Central memory CD8-positive, alpha-beta T cell (primary cell): ENCODE results near the gene SIPA1L3.
A peak's percentile ranks its signal among the peaks of the same experiment; 100 is the strongest.

ENCODE experiments used
- ATAC-seq: fragments of 150-1000 bp; cut with Tn5 transposase; replicated peaks from 2 replicates; pipeline ENCODE4 v1.10.0; 2022; ENCODE audit warnings: mild to moderate bottlenecking, moderate FRiP score, moderate number of reproducible peaks; ENCODE audit not compliant: poor library complexity, severe bottlenecking; ENCODE audit errors: extremely low read depth
- DNase-seq, 2 donors: peaks; one replicate each; pipeline ENCODE4 v3.0.0; 2021; ENCODE audit warnings: low spot score in 2 of 2
- H3K27ac Mint-ChIP-seq: one replicate; pipeline ENCODE4 v1.8.0; 2022; ENCODE audit warnings: low read depth, mild to moderate bottlenecking, moderate library complexity, mixed read lengths
- H3K27me3 Mint-ChIP-seq: one replicate; pipeline ENCODE4 v1.8.0; 2022; ENCODE audit warnings: mixed read lengths
- H3K36me3 Mint-ChIP-seq: one replicate; pipeline ENCODE4 v1.8.0; 2022; ENCODE audit warnings: mild to moderate bottlenecking, moderate library complexity, mixed read lengths; ENCODE audit not compliant: insufficient read depth
- H3K4me1 Mint-ChIP-seq: one replicate; pipeline ENCODE4 v1.8.0; 2022; ENCODE audit warnings: mixed read lengths
- H3K4me3 Mint-ChIP-seq: one replicate; pipeline ENCODE4 v1.8.0; 2022; ENCODE audit warnings: mild to moderate bottlenecking, moderate library complexity, mixed read lengths
- H3K9me3 Mint-ChIP-seq: one replicate; pipeline ENCODE4 v1.8.0; 2022; ENCODE audit warnings: mixed read lengths

Gene SIPA1L3

GRCh38 chr19:38044267-38045111 is 137.5 kb downstream of the SIPA1L3 start:
- peaks cover 6% of the 10 kb centered on the region for H3K36me3 Mint-ChIP-seq
- no peaks in the 10 kb centered on the region for H3K9me3 Mint-ChIP-seq
- peak overlapping the region; percentile 67 for H3K27ac Mint-ChIP-seq
- H3K27me3 Mint-ChIP-seq, result no peaks in the 10 kb centered on the region
- no peak for ATAC-seq
- no peak for DNase-seq
- peaks cover 35% of the 10 kb centered on the region for H3K4me1 Mint-ChIP-seq
- no peak overlapping the region for H3K4me3 Mint-ChIP-seq

GRCh38 chr19:38045554-38046253 is 138.7 kb downstream of the SIPA1L3 start:
- no peaks in the 10 kb centered on the region for H3K27me3 Mint-ChIP-seq
- peaks cover 39% of the 10 kb centered on the region for H3K4me1 Mint-ChIP-seq
- ATAC-seq, result no peak
- peak overlapping the region; percentile 67 for H3K27ac Mint-ChIP-seq
- no peak for DNase-seq
- no peak overlapping the region for H3K4me3 Mint-ChIP-seq
- H3K36me3 Mint-ChIP-seq, result peaks cover 6% of the 10 kb centered on the region
- no peaks in the 10 kb centered on the region for H3K9me3 Mint-ChIP-seq

GRCh38 chr19:38046254-38047048 is 139.4 kb downstream of the SIPA1L3 start:
- peak overlapping the region; percentile 67 for H3K27ac Mint-ChIP-seq
- no peaks in the 10 kb centered on the region for H3K27me3 Mint-ChIP-seq
- peak in 1 of 2 donors; percentile 10 for DNase-seq
- H3K9me3 Mint-ChIP-seq, result no peaks in the 10 kb centered on the region
- ATAC-seq, result no peak
- H3K4me3 Mint-ChIP-seq, result no peak overlapping the region
- H3K4me1 Mint-ChIP-seq, result peaks cover 39% of the 10 kb centered on the region
- H3K36me3 Mint-ChIP-seq, result peaks cover 6% of the 10 kb centered on the region

GRCh38 chr19:38047049-38047438 is 140.0 kb downstream of the SIPA1L3 start:
- no peaks in the 10 kb centered on the region for H3K9me3 Mint-ChIP-seq
- no peaks in the 10 kb centered on the region for H3K27me3 Mint-ChIP-seq
- H3K4me1 Mint-ChIP-seq, result peaks cover 39% of the 10 kb centered on the region
- DNase-seq (no peak), ATAC-seq (no peak)
- no peak overlapping the region for H3K4me3 Mint-ChIP-seq
- no peak overlapping the region for H3K27ac Mint-ChIP-seq
- H3K36me3 Mint-ChIP-seq, result peaks cover 6% of the 10 kb centered on the region

GRCh38 chr19:38047641-38048040 is 140.6 kb downstream of the SIPA1L3 start:
- Mint-ChIP-seq H3K4me1 (peaks cover 39% of the 10 kb centered on the region), H3K9me3 (no peaks in the 10 kb centered on the region), H3K27me3 (no peaks in the 10 kb centered on the region), H3K27ac (peak overlapping the region; percentile 97), H3K4me3 (no peak overlapping the region), H3K36me3 (peaks cover 6% of the 10 kb centered on the region)
- DNase-seq, result no peak
- ATAC-seq, result no peak

GRCh38 chr19:38049105-38049649 is 142.2 kb downstream of the SIPA1L3 start:
- ATAC-seq (peak; percentile 91), DNase-seq (peak in 1 of 2 donors; percentile 45)
- Mint-ChIP-seq H3K9me3 (no peaks in the 10 kb centered on the region), H3K27me3 (no peaks in the 10 kb centered on the region), H3K36me3 (peaks cover 6% of the 10 kb centered on the region), H3K27ac (peak overlapping the region; percentile 97), H3K4me1 (peaks cover 30% of the 10 kb centered on the region), H3K4me3 (peak overlapping the region; percentile 66)

- Mint-ChIP-seq H3K4me3 (no peak overlapping the region), H3K27me3 (no peaks in the 10 kb centered on the region), H3K9me3 (no peaks in the 10 kb centered on the region), H3K27ac (no peak overlapping the region), H3K4me1 (peaks cover 6% of the 10 kb centered on the region), H3K36me3 (no peaks in the 10 kb centered on the region)
- DNase-seq (no peak), ATAC-seq (no peak)
Observed at GRCh38 chr19:38055010-38055409, 148.0 kb downstream of the SIPA1L3 start.

- H3K27me3 Mint-ChIP-seq, result no peaks in the 10 kb centered on the region
- no peaks in the 10 kb centered on the region for H3K36me3 Mint-ChIP-seq
- H3K4me1 Mint-ChIP-seq, result peaks cover 6% of the 10 kb centered on the region
- no peak for ATAC-seq
- DNase-seq, result no peak
- H3K9me3 Mint-ChIP-seq, result no peaks in the 10 kb centered on the region
- H3K4me3 Mint-ChIP-seq, result no peak overlapping the region
- no peak overlapping the region for H3K27ac Mint-ChIP-seq
Observed at GRCh38 chr19:38055655-38056521, 148.9 kb downstream of the SIPA1L3 start.

GRCh38 chr19:38056646-38057045 is 149.6 kb downstream of the SIPA1L3 start:
- no peak for ATAC-seq
- no peak for DNase-seq
- H3K27ac Mint-ChIP-seq, result no peak overlapping the region
- no peaks in the 10 kb centered on the region for H3K9me3 Mint-ChIP-seq
- H3K27me3 Mint-ChIP-seq, result no peaks in the 10 kb centered on the region
- no peaks in the 10 kb centered on the region for H3K36me3 Mint-ChIP-seq
- no peak overlapping the region for H3K4me3 Mint-ChIP-seq
- peaks cover 12% of the 10 kb centered on the region for H3K4me1 Mint-ChIP-seq

- H3K27me3 Mint-ChIP-seq, result no peaks in the 10 kb centered on the region
- no peak for DNase-seq
- no peak overlapping the region for H3K27ac Mint-ChIP-seq
- no peaks in the 10 kb centered on the region for H3K9me3 Mint-ChIP-seq
- ATAC-seq, result no peak
- H3K36me3 Mint-ChIP-seq, result no peaks in the 10 kb centered on the region
- H3K4me3 Mint-ChIP-seq, result no peak overlapping the region
- peaks cover 13% of the 10 kb centered on the region for H3K4me1 Mint-ChIP-seq
Observed at GRCh38 chr19:38057959-38058690, 151.1 kb downstream of the SIPA1L3 start.

- Mint-ChIP-seq H3K36me3 (no peaks in the 10 kb centered on the region), H3K9me3 (no peaks in the 10 kb centered on the region), H3K27ac (no peak overlapping the region), H3K4me3 (no peak overlapping the region), H3K4me1 (peaks cover 13% of the 10 kb centered on the region), H3K27me3 (no peaks in the 10 kb centered on the region)
- no peak for ATAC-seq
- DNase-seq, result no peak
Observed at GRCh38 chr19:38059897-38060296, 152.9 kb downstream of the SIPA1L3 start.
